Heart left ventricle (tissue), 13 donors: ENCODE results near the gene SUCLG1.

Experiments used
- POLR2A ChIP-seq, 2 donors: fragments of 450-650 bp; IDR thresholded peaks; one replicate each; pipeline ENCODE4 v1.6.1; 2017; ENCODE audit warnings: antibody characterized with exemption in 2 of 2, mild to moderate bottlenecking in 2 of 2, moderate library complexity in 2 of 2
- TF ChIP-seq, protein P1 (sequence below), 12 donors: fragments of 200-600 bp; sonication (generic) in 4 of 12; IDR thresholded peaks; one replicate each; pipeline versions ENCODE4 v1.5.0 to v1.8.0; 2018 to 2022; ENCODE audit warnings: antibody characterized with exemption in 12 of 12, mild to moderate bottlenecking in 5 of 12
- donor health status: ischemic (EF 13 %, LVEDD 7.1; RV severe dilation, severe dysfunction).
- donor health status: DM: no; HTN: yes; CAD: no.
- donor health status: DM: no; HTN: no; CAD: no.
- donor health status: ischemic (EF 25% LVEDD 6.9; RV normal size, moderate dysfunction).
- donor health status: ischemic (EF 25% LVEDD 5.7; RV mildly dilated, moderate dysfunction).
- donor health status: ischemic (EF 35%, LVEDD 5.7; RV mildly dilated, moderate dysfunction).
- donor health status: nonischemic (EF 11% LVEDD 7.7; RV severe dilation, severe dysfunction).
- donor health status: DM: yes; HTN: yes; CAD: no.
- donor health status: PGD.
- donor health status: ischemic (EF 29% LVEDD 5.4; RV normal size, mild dysfunction).
- donor health status: nonischemic (EF 23%, LVEDD 6.1; RV moderate dilation, normal function).

DNA sequence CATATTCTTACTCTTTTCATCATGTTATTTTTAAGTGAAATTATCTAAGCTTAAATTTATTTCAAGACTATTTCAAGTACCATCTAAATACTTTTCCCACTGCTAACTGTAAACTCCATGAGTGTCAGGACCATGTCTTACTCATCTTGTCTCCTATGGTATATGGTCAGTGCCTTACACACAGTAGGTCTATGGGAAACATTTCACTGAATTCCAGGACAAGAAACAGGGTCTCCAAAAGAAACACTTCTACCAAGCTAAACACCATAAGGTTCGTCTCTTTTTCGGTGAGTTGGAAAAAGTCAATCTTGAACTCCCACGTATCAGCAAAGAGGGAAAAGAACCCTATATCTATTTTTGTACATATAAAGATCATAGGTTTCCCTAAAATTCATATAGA lies 6.5 kb downstream of the SUCLG1 start:
- TF ChIP-seq, protein P1, sequence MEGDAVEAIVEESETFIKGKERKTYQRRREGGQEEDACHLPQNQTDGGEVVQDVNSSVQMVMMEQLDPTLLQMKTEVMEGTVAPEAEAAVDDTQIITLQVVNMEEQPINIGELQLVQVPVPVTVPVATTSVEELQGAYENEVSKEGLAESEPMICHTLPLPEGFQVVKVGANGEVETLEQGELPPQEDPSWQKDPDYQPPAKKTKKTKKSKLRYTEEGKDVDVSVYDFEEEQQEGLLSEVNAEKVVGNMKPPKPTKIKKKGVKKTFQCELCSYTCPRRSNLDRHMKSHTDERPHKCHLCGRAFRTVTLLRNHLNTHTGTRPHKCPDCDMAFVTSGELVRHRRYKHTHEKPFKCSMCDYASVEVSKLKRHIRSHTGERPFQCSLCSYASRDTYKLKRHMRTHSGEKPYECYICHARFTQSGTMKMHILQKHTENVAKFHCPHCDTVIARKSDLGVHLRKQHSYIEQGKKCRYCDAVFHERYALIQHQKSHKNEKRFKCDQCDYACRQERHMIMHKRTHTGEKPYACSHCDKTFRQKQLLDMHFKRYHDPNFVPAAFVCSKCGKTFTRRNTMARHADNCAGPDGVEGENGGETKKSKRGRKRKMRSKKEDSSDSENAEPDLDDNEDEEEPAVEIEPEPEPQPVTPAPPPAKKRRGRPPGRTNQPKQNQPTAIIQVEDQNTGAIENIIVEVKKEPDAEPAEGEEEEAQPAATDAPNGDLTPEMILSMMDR (IDR thresholded peaks at IDR 0.05) = no peak
- TF ChIP-seq POLR2A (IDR thresholded peaks at IDR 0.05) = no peak
